ENCODE data around the gene DSCAM. TPM values are rescaled to one million over a fixed set of nuclear protein-coding genes. Genes with fewer than 3 reads are reported as not detected.

DSCAM gene
- total and polyA plus RNA-seq, 5 donors, result under 0.01 TPM; not detected in 4

- whole genome bisulfite sequencing, result 63% methylated on average over 4 of the region's 4 CpGs
- no peak for ATAC-seq
- intact Hi-C loops (cut with DNase I), result no loop called here
Observed at GRCh38 chr21:40635391-40635790, 211.6 kb downstream of the DSCAM start.

DNA sequence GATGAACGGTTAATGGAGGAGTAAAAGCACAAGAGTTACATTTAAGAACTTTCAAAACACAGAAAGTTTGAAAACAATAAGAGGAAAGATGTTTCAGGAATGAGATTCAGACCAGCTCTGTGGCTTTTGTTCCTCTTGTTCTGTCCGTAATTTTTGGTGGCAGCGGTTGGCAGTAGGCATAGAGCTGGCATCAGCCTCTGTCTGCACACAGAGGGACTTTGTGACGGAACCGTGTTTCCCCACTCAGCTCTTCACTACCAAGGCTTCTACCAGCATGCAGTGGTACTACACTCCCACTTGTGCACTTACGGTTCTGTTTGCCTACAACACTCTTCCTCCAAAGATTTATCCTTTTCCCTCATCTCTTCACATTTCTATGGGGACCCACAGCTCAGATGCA, 212.8 kb downstream of the DSCAM start:
- Histone ChIP-seq H3K9me3 (ENCODE audit: control insufficient read depth, low read length) (no peaks in the 10 kb centered on the region), H3K27me3 (ENCODE audit: control insufficient read depth, insufficient read depth) (no peaks in the 10 kb centered on the region), H3K27ac (ENCODE audit: low read length) (no peak overlapping the region), H3K4me3 (ENCODE audit: low read length) (no peak overlapping the region), H3K4me1 (ENCODE audit: control insufficient read depth, insufficient read depth, low read length) (no peaks in the 10 kb centered on the region)
- WGBS, result 88% methylated on average over 6 of the region's 6 CpGs
- no peak for ATAC-seq
- no peak for DNase-seq
- intact Hi-C loops (cut with DNase I), result no loop called here

More at GRCh38 chr21:40635391-40635790, 211.6 kb downstream of the DSCAM start:
- no peak for DNase-seq
- Histone ChIP-seq H3K27ac (ENCODE audit: low read length) (no peak overlapping the region), H3K4me1 (ENCODE audit: control insufficient read depth, insufficient read depth, low read length) (no peaks in the 10 kb centered on the region), H3K27me3 (ENCODE audit: control insufficient read depth, insufficient read depth) (no peaks in the 10 kb centered on the region), H3K4me3 (ENCODE audit: low read length) (no peak overlapping the region), H3K9me3 (ENCODE audit: control insufficient read depth, low read length) (no peaks in the 10 kb centered on the region)

DNA sequence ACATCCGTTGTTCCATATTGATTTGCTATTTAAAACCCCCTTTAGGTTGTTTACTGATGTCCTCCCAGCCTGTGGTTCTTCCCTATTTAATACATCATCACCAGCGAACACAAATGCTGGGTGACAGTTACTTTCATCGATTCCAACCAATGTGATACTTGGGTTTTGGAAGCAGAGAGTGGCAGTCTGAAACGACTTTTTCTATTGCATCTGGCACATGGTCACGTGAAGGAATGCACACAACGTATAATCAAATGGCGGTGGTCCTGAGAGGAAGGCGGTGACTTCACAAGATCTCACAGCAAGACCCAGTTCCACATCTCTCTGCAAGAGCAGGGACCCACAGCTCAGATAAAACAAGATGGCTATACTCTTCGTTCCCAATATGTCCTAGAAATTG, 213.9 kb downstream of the DSCAM start:
- DNase-seq (no peak), ATAC-seq (no peak)
- WGBS, result 88% methylated on average over 9 of the region's 9 CpGs
- H3K9me3 ChIP-seq (ENCODE audit: control insufficient read depth, low read length), result no peaks in the 10 kb centered on the region
- no peak overlapping the region for H3K27ac ChIP-seq (ENCODE audit: low read length)
- intact Hi-C loops (cut with DNase I), result no loop called here
- no peak overlapping the region for H3K4me3 ChIP-seq (ENCODE audit: low read length)
- no peaks in the 10 kb centered on the region for H3K4me1 ChIP-seq (ENCODE audit: control insufficient read depth, insufficient read depth, low read length)
- H3K27me3 ChIP-seq (ENCODE audit: control insufficient read depth, insufficient read depth), result no peaks in the 10 kb centered on the region

GRCh38 chr21:40631211-40631610, 215.7 kb downstream of the DSCAM start:
- no peaks in the 10 kb centered on the region for H3K27me3 ChIP-seq (ENCODE audit: control insufficient read depth, insufficient read depth)
- no peak overlapping the region for H3K27ac ChIP-seq (ENCODE audit: low read length)
- no peaks in the 10 kb centered on the region for H3K4me1 ChIP-seq (ENCODE audit: control insufficient read depth, insufficient read depth, low read length)
- DNase-seq (no peak), ATAC-seq (no peak)
- intact Hi-C loops (cut with DNase I), result no loop called here
- no peaks in the 10 kb centered on the region for H3K9me3 ChIP-seq (ENCODE audit: control insufficient read depth, low read length)
- 59% methylated on average over 2 of the region's 2 CpGs for WGBS
- no peak overlapping the region for H3K4me3 ChIP-seq (ENCODE audit: low read length)

DNA sequence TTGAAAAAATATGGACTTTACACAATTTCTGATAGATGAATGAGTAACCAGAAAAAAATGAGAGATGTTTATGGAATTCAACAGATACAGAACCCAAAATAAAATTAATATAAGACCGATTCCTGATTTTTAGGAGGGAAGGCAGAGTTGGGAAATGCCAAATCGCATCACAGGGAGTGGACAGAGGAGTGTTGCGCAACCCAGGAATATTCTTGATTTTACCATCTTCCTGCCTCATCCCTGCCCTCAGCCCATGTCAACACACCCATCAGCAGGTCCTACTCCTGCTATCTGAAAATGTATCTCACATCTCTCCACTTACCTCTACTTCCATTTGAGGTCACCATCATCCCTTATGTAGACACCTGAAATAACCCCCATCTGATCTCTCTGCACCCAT, 221.0 kb downstream of the DSCAM start:
- DNase-seq (no peak), ATAC-seq (no peak)
- Histone ChIP-seq H3K9me3 (ENCODE audit: control insufficient read depth, low read length) (no peaks in the 10 kb centered on the region), H3K4me1 (ENCODE audit: control insufficient read depth, insufficient read depth, low read length) (no peaks in the 10 kb centered on the region), H3K4me3 (ENCODE audit: low read length) (no peak overlapping the region), H3K27ac (ENCODE audit: low read length) (no peak overlapping the region), H3K27me3 (ENCODE audit: control insufficient read depth, insufficient read depth) (no peaks in the 10 kb centered on the region)
- whole genome bisulfite sequencing, result 94% methylated on average over 3 of the region's 3 CpGs
- intact Hi-C loops (cut with DNase I), result no loop called here

- H3K27me3 ChIP-seq (ENCODE audit: control insufficient read depth, insufficient read depth), result no peaks in the 10 kb centered on the region
- no peak for DNase-seq
- intact Hi-C loops (cut with DNase I), result no loop called here
- no peaks in the 10 kb centered on the region for H3K4me1 ChIP-seq (ENCODE audit: control insufficient read depth, insufficient read depth, low read length)
- WGBS, result 52% methylated on average over 1 of the region's 1 CpG
- no peak for ATAC-seq
- no peaks in the 10 kb centered on the region for H3K9me3 ChIP-seq (ENCODE audit: control insufficient read depth, low read length)
- H3K4me3 ChIP-seq (ENCODE audit: low read length), result no peak overlapping the region
- no peak overlapping the region for H3K27ac ChIP-seq (ENCODE audit: low read length)
Observed at GRCh38 chr21:40623528-40623927, 223.4 kb downstream of the DSCAM start.

DNA sequence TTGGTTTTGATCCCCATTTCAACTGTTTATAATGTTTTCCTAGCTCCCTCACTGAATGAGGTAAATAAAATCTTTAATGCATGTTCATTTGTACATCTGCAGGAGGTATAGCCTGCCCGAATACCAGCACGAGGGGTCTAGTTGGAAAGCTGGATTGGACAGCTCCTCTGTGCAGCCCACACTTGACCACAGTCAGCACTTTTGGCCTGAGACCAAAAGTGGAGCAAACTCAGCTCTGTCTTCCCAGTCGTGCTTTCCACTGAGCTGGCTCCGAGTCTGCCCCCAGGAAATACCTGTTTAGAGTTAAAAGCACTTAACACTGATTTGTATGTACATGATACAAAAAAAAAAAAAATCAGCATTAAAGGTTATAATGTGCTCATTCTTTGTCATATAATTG, 224.4 kb downstream of the DSCAM start:
- WGBS, result 20% methylated on average over 4 of the region's 4 CpGs
- Histone ChIP-seq H3K4me1 (ENCODE audit: control insufficient read depth, insufficient read depth, low read length) (no peaks in the 10 kb centered on the region), H3K4me3 (ENCODE audit: low read length) (no peak overlapping the region), H3K27ac (ENCODE audit: low read length) (no peak overlapping the region), H3K9me3 (ENCODE audit: control insufficient read depth, low read length) (no peaks in the 10 kb centered on the region), H3K27me3 (ENCODE audit: control insufficient read depth, insufficient read depth) (no peaks in the 10 kb centered on the region)
- intact Hi-C loops (cut with DNase I), result no loop called here
- ATAC-seq (no peak), DNase-seq (no peak)

GRCh38 chr21:40620386-40621145, 226.4 kb downstream of the DSCAM start:
- WGBS, result 59% methylated on average over 7 of the region's 7 CpGs
- no peaks in the 10 kb centered on the region for H3K27me3 ChIP-seq (ENCODE audit: control insufficient read depth, insufficient read depth)
- H3K9me3 ChIP-seq (ENCODE audit: control insufficient read depth, low read length), result no peaks in the 10 kb centered on the region
- no peak overlapping the region for H3K27ac ChIP-seq (ENCODE audit: low read length)
- DNase-seq, result no peak
- no peaks in the 10 kb centered on the region for H3K4me1 ChIP-seq (ENCODE audit: control insufficient read depth, insufficient read depth, low read length)
- no peak overlapping the region for H3K4me3 ChIP-seq (ENCODE audit: low read length)
- no peak for ATAC-seq
- intact Hi-C loops (cut with DNase I), result no loop called here

DNA sequence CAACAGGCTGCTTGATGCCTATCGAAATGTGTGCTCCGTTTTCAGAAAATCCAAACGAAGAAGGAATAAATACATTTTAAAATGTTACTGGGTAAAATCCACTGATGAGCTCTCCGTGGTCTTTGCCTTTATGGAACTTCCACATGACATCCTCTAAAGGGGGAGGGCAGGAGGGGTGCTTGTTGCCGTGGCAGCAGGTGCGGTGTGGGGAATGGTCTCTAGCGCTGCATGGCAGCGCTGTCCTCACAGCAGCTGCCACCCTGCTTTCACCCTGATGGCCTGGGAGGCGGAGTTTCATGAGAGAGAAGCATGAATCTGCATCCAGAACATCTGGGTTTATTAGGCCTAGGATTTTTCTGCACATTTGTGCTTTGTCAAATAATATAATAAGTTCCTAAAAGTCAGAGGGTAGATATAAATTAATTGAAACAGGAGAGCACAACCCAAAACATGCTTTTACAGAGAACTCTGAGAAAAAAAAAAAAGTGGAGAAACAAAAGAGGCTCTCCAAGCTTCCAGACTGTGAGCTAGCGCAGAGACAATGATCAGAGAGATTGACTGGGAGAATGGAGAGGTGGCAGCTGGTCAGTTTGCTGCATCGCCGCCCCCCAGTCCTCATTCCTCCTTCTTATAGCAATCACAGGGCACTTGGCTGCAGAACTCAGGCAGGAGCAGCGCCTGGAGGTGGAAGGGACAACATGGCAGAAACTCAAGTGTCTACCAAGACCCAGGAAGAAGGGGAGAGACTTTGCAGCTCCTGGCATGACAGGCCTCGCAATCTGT, 228.6 kb downstream of the DSCAM start:
- no peak overlapping the region for H3K4me3 ChIP-seq (ENCODE audit: low read length)
- no peak overlapping the region for H3K27ac ChIP-seq (ENCODE audit: low read length)
- intact Hi-C loops (cut with DNase I), result no loop called here
- no peaks in the 10 kb centered on the region for H3K9me3 ChIP-seq (ENCODE audit: control insufficient read depth, low read length)
- no peak for ATAC-seq
- H3K4me1 ChIP-seq (ENCODE audit: control insufficient read depth, insufficient read depth, low read length), result no peaks in the 10 kb centered on the region
- 88% methylated on average over 14 of the region's 14 CpGs for whole genome bisulfite sequencing
- no peaks in the 10 kb centered on the region for H3K27me3 ChIP-seq (ENCODE audit: control insufficient read depth, insufficient read depth)
- no peak for DNase-seq

DNA sequence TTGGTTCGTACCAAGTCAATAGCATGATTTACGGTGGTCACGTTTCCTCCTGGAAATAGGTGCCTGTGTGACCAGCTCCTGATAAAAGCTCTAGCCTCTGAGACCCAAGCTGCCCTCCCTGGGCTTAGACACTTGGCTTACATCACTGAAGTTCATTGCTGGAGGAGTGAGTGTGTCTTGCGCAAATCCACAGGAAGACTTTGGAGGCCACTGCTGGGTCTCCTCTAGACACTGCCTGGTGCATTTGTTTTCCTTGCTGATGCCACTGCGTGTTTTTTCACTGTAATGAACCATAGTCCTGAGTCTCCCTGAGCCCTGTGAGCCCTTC, 230.6 kb downstream of the DSCAM start:
- Histone ChIP-seq H3K27me3 (ENCODE audit: control insufficient read depth, insufficient read depth) (no peaks in the 10 kb centered on the region), H3K4me3 (ENCODE audit: low read length) (no peak overlapping the region), H3K9me3 (ENCODE audit: control insufficient read depth, low read length) (no peaks in the 10 kb centered on the region), H3K27ac (ENCODE audit: low read length) (no peak overlapping the region), H3K4me1 (ENCODE audit: control insufficient read depth, insufficient read depth, low read length) (no peaks in the 10 kb centered on the region)
- DNase-seq (peak in 1 of 3 donors; percentile 9), ATAC-seq (no peak)
- intact Hi-C loops (cut with DNase I), result no loop called here
- 58% methylated on average over 5 of the region's 5 CpGs for WGBS

- Histone ChIP-seq H3K9me3 (ENCODE audit: control insufficient read depth, low read length) (no peaks in the 10 kb centered on the region), H3K4me3 (ENCODE audit: low read length) (no peak overlapping the region), H3K27me3 (ENCODE audit: control insufficient read depth, insufficient read depth) (no peaks in the 10 kb centered on the region), H3K4me1 (ENCODE audit: control insufficient read depth, insufficient read depth, low read length) (no peaks in the 10 kb centered on the region), H3K27ac (ENCODE audit: low read length) (no peak overlapping the region)
- WGBS, result 46% methylated on average over 9 of the region's 9 CpGs
- intact Hi-C loops (cut with DNase I), result no loop called here
- ATAC-seq (peak in 1 of 2 donors; percentile 29), DNase-seq (peak in 1 of 3 donors; percentile 7)
Observed at GRCh38 chr21:40615505-40616376, 231.2 kb downstream of the DSCAM start.

Data from right cardiac atrium (tissue), 5 donors.